Spleen (tissue), 11 donors: ENCODE measurements around the gene NCOA7. TPM values are rescaled to one million over a fixed set of nuclear protein-coding genes. Genes with fewer than 3 reads are reported as not detected.
"Not testable (repeated sequence)": the region's sequence is repeated elsewhere in the genome, so short reads cannot be mapped to it uniquely, and the experiment has no call there.

Source experiments
- DNase-seq: peaks from one replicate; pipeline ENCODE4 v3.0.0-alpha.2; 2020
- H3K27ac ChIP-seq, 8 donors: fragments of 200-600 bp; sonication (generic) in 7 of 8; 1 replicate in 4 of 8; 2 replicates in 4 of 8; pipeline versions ENCODE4 v1.5.0 to v1.8.0; 2016 to 2021; ENCODE audit warnings: inconsistent platforms in 4 of 8, mild to moderate bottlenecking in 4 of 8, moderate library complexity in 1 of 8
- H3K27me3 ChIP-seq, 7 donors: fragments of 200-600 bp; sonication (generic) in 6 of 7; replicated peaks in 1 of 7; 1 replicate in 4 of 7; 2 replicates in 3 of 7; pipeline versions ENCODE4 v1.5.0 to v1.8.0; 2016 to 2021; ENCODE audit warnings: inconsistent platforms in 3 of 7, mild to moderate bottlenecking in 1 of 7
- H3K36me3 ChIP-seq, 6 donors: fragments of 200-600 bp; sonication (generic) in 5 of 6; 1 replicate in 4 of 6; 2 replicates in 2 of 6; pipeline versions ENCODE4 v1.5.0 to v1.8.0; 2016 to 2021; ENCODE audit warnings: inconsistent platforms in 2 of 6
- H3K4me1 ChIP-seq, 6 donors: fragments of 200-600 bp; sonication (generic) in 5 of 6; 1 replicate in 3 of 6; 2 replicates in 3 of 6; pipeline versions ENCODE4 v1.5.0 to v1.8.0; 2016 to 2021; ENCODE audit warnings: inconsistent platforms in 3 of 6
- H3K4me3 ChIP-seq, 8 donors: fragments of 200-600 bp; sonication (generic) in 7 of 8; 1 replicate in 4 of 8; 2 replicates in 4 of 8; pipeline versions ENCODE4 v1.5.0 to v1.8.0; 2016 to 2021; ENCODE audit warnings: inconsistent platforms in 4 of 8, mild to moderate bottlenecking in 4 of 8, moderate library complexity in 2 of 8
- H3K9me3 ChIP-seq, 8 donors: fragments of 200-600 bp; sonication (generic) in 7 of 8; 1 replicate in 4 of 8; 2 replicates in 4 of 8; pipeline versions ENCODE4 v1.5.0 to v1.8.0; 2016 to 2021; ENCODE audit warnings: inconsistent platforms in 4 of 8
- POLR2A ChIP-seq, 3 donors: fragments of 450-650 bp; IDR thresholded peaks; one replicate each; pipeline ENCODE4 v1.5.1; 2017; ENCODE audit warnings: antibody characterized with exemption in 3 of 3, mild to moderate bottlenecking in 1 of 3
- POLR2AphosphoS5 ChIP-seq, 3 donors: sonication (generic); formaldehyde crosslinking; IDR thresholded peaks; one replicate each; pipeline ENCODE4 v1.5.1; 2017; ENCODE audit warnings: antibody characterized with exemption in 3 of 3
- WGBS, 5 donors: extraction: QIAGEN DNeasy Blood & Tissue Kit in 3 of 5; methylation state at CpG; one replicate each; pipeline versions ENCODE4 v1.1.5 to v1.1.7; 2013 to 2018; 5-methylcytosine and 5-hydroxymethylcytosine counted together
- intact Hi-C: fragments of 100-400 bp; cut with DNase I; formaldehyde crosslinking; loops from one replicate; pipeline ENCODE4 v1.15.0; 2023; ENCODE audit warnings: low total_unique reads
- polyA plus RNA-seq, 3 donors: library from polyadenylated mRNA; stranded (reverse); fragments of 200-250 nt; gene quantifications; one replicate each; pipeline ENCODE4 v1.2.1, GENCODE V29; 2013
- total RNA-seq, 7 donors: library from RNA; depleted of rRNA in 3 of 7; stranded (reverse); fragments of >200 nt in 3 of 7; fragmentation: NEBNext Ultra II Directional in 4 of 7; extraction: Animal tissue kit (Norgen Biotek cat#: 25700) in 4 of 7; gene quantifications; one replicate each; pipeline versions ENCODE4 v1.1.0 to v1.2.1, GENCODE V29; 2016 to 2021
- TF ChIP-seq, protein P1 (sequence below), 11 experiments: fragments of 200-600 bp in 7 of 11; fragments of 450-650 bp in 4 of 11; sonication (generic) in 4 of 11; IDR thresholded peaks in 8 of 11; conservative IDR thresholded peaks in 3 of 11; 1 replicate in 7 of 11; 2 replicates in 4 of 11; pipeline versions ENCODE4 v1.4.0 to v1.8.0; 2016 to 2021; ENCODE audit warnings: antibody characterized with exemption in 11 of 11, inconsistent platforms in 4 of 11, mild to moderate bottlenecking in 1 of 11
- donor health status: healthy with polysubstance abuse.
- donor health status: DM: no; HTN: no; CAD: no; lungs with moderate emphysema.
- donor health status: DM: no; HTN: no; CAD: no.
- donor health status: Bipolar disorder and iron deficiency.
- donor health status: healthy.
- donor health status: DM: no; HTN: no; CAD: no.
- donor health status: DM: yes; HTN: yes; CAD: no.

NCOA7 gene
- total and polyA plus RNA-seq, 10 donors = 11.8 to 84.3 (median 43.1) TPM

- Histone ChIP-seq H3K36me3 (peaks cover 0 to 14% (median 0%) of the 10 kb centered on the region in 6 donors), H3K4me1 (peaks cover 26 to 100% (median 72%) of the 10 kb centered on the region in 6 donors), H3K9me3 (no peaks in the 10 kb centered on the region), H3K27me3 (no peaks in the 10 kb centered on the region), H3K27ac (peak overlapping the region in 5 of 8 donors; percentile 6 to 82 (median 78)), H3K4me3 (no peak overlapping the region)
- TF ChIP-seq, protein P1, sequence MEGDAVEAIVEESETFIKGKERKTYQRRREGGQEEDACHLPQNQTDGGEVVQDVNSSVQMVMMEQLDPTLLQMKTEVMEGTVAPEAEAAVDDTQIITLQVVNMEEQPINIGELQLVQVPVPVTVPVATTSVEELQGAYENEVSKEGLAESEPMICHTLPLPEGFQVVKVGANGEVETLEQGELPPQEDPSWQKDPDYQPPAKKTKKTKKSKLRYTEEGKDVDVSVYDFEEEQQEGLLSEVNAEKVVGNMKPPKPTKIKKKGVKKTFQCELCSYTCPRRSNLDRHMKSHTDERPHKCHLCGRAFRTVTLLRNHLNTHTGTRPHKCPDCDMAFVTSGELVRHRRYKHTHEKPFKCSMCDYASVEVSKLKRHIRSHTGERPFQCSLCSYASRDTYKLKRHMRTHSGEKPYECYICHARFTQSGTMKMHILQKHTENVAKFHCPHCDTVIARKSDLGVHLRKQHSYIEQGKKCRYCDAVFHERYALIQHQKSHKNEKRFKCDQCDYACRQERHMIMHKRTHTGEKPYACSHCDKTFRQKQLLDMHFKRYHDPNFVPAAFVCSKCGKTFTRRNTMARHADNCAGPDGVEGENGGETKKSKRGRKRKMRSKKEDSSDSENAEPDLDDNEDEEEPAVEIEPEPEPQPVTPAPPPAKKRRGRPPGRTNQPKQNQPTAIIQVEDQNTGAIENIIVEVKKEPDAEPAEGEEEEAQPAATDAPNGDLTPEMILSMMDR (IDR thresholded peaks at IDR 0.05 in 8 of 11, conservative IDR thresholded peaks at IDR 0.05 in 3 of 11) = no peak
- TF ChIP-seq POLR2AphosphoS5 (IDR thresholded peaks at IDR 0.05) = no peak
- intact Hi-C loops = no loop called here
- DNase-seq = no peak
These were observed 13.5 kb downstream of the NCOA7 start for GRCh38 chr6:125804264-125804663.

- intact Hi-C loops, H3K9me3 ChIP-seq, H3K4me3 ChIP-seq, H3K27me3 ChIP-seq, DNase-seq: not testable (repeated sequence)
- Histone ChIP-seq H3K27ac (peak overlapping the region in 2 of 8 donors; percentile 14 to 78), H3K4me1 (peaks cover 26 to 100% (median 73%) of the 10 kb centered on the region in 6 donors), H3K36me3 (peaks cover 0 to 14% (median 0%) of the 10 kb centered on the region in 6 donors)
- WGBS, 5 donors = 89 to 97% (median 93%) methylated on average over 10 of the region's 10 CpGs
These were observed 14.2 kb downstream of the NCOA7 start for GRCh38 chr6:125804866-125805425.

DNA sequence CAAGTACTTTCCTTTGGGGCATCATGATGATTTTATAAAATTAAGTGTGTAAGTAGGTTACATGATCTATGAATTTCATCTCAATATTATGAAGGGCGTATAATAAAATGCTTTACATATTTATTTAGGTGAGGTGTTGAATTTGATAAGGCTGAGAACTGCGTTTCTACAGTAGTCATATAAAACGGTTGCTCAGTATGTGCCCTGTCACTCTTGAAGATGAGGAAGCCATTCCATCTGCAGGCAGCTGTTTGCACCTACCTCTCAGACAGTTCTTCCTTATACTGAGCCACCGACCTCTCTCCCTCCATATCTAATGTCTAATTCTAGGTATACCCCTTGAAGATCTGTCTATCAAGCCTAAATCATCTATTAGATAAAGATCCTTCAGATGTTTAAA is 16.1 kb downstream of the NCOA7 start:
- H3K27me3 ChIP-seq = no peaks in the 10 kb centered on the region

GRCh38 chr6:125807293-125807692 is 16.5 kb downstream of the NCOA7 start:
- H3K36me3 ChIP-seq = peaks cover 0 to 10% (median 0%) of the 10 kb centered on the region in 6 donors
- no peak overlapping the region for H3K27ac ChIP-seq
- no peak for TF ChIP-seq POLR2A (IDR thresholded peaks at IDR 0.05)
- TF ChIP-seq, protein P1 (IDR thresholded peaks at IDR 0.05 in 8 of 11, conservative IDR thresholded peaks at IDR 0.05 in 3 of 11) = no peak
- TF ChIP-seq POLR2AphosphoS5 (IDR thresholded peaks at IDR 0.05) = no peak
- no peaks in the 10 kb centered on the region for H3K9me3 ChIP-seq
- no peak for DNase-seq
- H3K27me3 ChIP-seq = no peaks in the 10 kb centered on the region
- WGBS, 5 donors = 62 to 78% (median 70%) methylated on average over 4 of the region's 4 CpGs
- intact Hi-C loops = no loop called here
- H3K4me1 ChIP-seq = peaks cover 27 to 100% (median 88%) of the 10 kb centered on the region in 6 donors
- no peak overlapping the region for H3K4me3 ChIP-seq

More for the DNA sequence above, 16.1 kb downstream of the NCOA7 start:
- intact Hi-C loops = no loop called here
- no peak for TF ChIP-seq POLR2A (IDR thresholded peaks at IDR 0.05)
- TF ChIP-seq, protein P1 (IDR thresholded peaks at IDR 0.05 in 8 of 11, conservative IDR thresholded peaks at IDR 0.05 in 3 of 11) = no peak
- no peak for TF ChIP-seq POLR2AphosphoS5 (IDR thresholded peaks at IDR 0.05)
- H3K4me3 ChIP-seq = no peak overlapping the region
- H3K27ac ChIP-seq = no peak overlapping the region
- 45 to 62% (median 59%) methylated on average over 4 of the region's 4 CpGs for WGBS, 5 donors
- no peaks in the 10 kb centered on the region for H3K9me3 ChIP-seq
- H3K4me1 ChIP-seq = peaks cover 30 to 100% (median 89%) of the 10 kb centered on the region in 6 donors
- DNase-seq = no peak
- H3K36me3 ChIP-seq = peaks cover 0 to 10% (median 0%) of the 10 kb centered on the region in 6 donors
